ENCODE results near the gene ALDH1L1.

Gene ALDH1L1

GRCh38 chr3:126208182-126208581 is 27.8 kb upstream of the ALDH1L1 start:
- TF ChIP-seq FOXP2 (optimal IDR thresholded peaks at IDR 0.05; ENCODE audit: borderline replicate concordance, extremely low read depth, extremely low read length, insufficient read depth) (no peak), REST (IDR thresholded peaks at IDR 0.05; ENCODE audit: insufficient read depth in 1 of 2, low read depth in 2 of 2, low read length in 2 of 2) (no peak), POLR2AphosphoS5 (IDR thresholded peaks at IDR 0.05; ENCODE audit: low read depth, low read length) (no peak), SIN3A (IDR thresholded peaks at IDR 0.05; ENCODE audit: borderline replicate concordance, insufficient read depth, low read length) (no peak), TAF1 (IDR thresholded peaks at IDR 0.05; ENCODE audit: borderline replicate concordance, insufficient read depth, low read length) (no peak)

- no peak for TF ChIP-seq FOXP2 (optimal IDR thresholded peaks at IDR 0.05; ENCODE audit: borderline replicate concordance, extremely low read depth, extremely low read length, insufficient read depth)
- no peak for TF ChIP-seq SIN3A (IDR thresholded peaks at IDR 0.05; ENCODE audit: borderline replicate concordance, insufficient read depth, low read length)
- no peak for TF ChIP-seq REST (IDR thresholded peaks at IDR 0.05; ENCODE audit: insufficient read depth in 1 of 2, low read depth in 2 of 2, low read length in 2 of 2)
- TF ChIP-seq POLR2AphosphoS5 (IDR thresholded peaks at IDR 0.05; ENCODE audit: low read depth, low read length): no peak
- TF ChIP-seq TAF1 (IDR thresholded peaks at IDR 0.05; ENCODE audit: borderline replicate concordance, insufficient read depth, low read length): no peak
Measured at GRCh38 chr3:126207166-126207565, 26.8 kb upstream of the ALDH1L1 start.

- TF ChIP-seq TAF1 (IDR thresholded peaks at IDR 0.05; ENCODE audit: borderline replicate concordance, insufficient read depth, low read length): no peak
- no peak for TF ChIP-seq POLR2AphosphoS5 (IDR thresholded peaks at IDR 0.05; ENCODE audit: low read depth, low read length)
- no peak for TF ChIP-seq SIN3A (IDR thresholded peaks at IDR 0.05; ENCODE audit: borderline replicate concordance, insufficient read depth, low read length)
- TF ChIP-seq REST (IDR thresholded peaks at IDR 0.05; ENCODE audit: insufficient read depth in 1 of 2, low read depth in 2 of 2, low read length in 2 of 2): no peak
- TF ChIP-seq FOXP2 (optimal IDR thresholded peaks at IDR 0.05; ENCODE audit: borderline replicate concordance, extremely low read depth, extremely low read length, insufficient read depth): no peak
Measured at GRCh38 chr3:126205717-126206655, 25.6 kb upstream of the ALDH1L1 start.

- TF ChIP-seq REST (IDR thresholded peaks at IDR 0.05; ENCODE audit: insufficient read depth in 1 of 2, low read depth in 2 of 2, low read length in 2 of 2) (no peak), POLR2AphosphoS5 (IDR thresholded peaks at IDR 0.05; ENCODE audit: low read depth, low read length) (no peak), SIN3A (IDR thresholded peaks at IDR 0.05; ENCODE audit: borderline replicate concordance, insufficient read depth, low read length) (no peak), FOXP2 (optimal IDR thresholded peaks at IDR 0.05; ENCODE audit: borderline replicate concordance, extremely low read depth, extremely low read length, insufficient read depth) (no peak), TAF1 (IDR thresholded peaks at IDR 0.05; ENCODE audit: borderline replicate concordance, insufficient read depth, low read length) (no peak)
Measured at GRCh38 chr3:126202680-126203079, 22.3 kb upstream of the ALDH1L1 start.

Data from PFSK-1 (cell line).